Measurements from ENCODE around the gene GEMIN7.

DNA sequence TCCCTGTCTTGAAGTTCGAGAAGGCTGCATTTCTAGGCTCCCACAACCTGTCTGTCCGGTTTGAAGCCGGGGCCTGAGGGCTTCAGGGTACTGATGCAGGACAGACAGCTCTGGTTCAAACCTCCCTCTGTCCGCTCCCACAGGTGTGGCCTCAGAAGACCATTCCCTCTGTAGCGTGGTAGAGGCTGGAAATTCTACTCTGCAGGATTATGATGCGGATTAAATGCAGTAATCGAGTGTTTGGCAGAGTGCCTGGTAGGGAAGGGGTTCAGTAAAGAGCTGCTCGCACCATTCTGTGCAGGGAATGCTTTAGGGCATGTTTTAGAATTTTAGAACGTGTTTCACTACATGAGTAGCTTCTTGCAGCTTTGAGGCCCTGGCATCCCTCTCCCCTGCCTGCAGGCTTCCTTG, 44.4 kb downstream of the GEMIN7 start:
- TF ChIP-seq CTCF (IDR thresholded peaks at IDR 0.05; ENCODE audit: poor library complexity) (no peak), EZH2 (IDR thresholded peaks at IDR 0.05; ENCODE audit: borderline replicate concordance) (no peak), EZH2phosphoT487 (IDR thresholded peaks at IDR 0.05; ENCODE audit: low read depth, severe bottlenecking, unreplicated experiment) (no peak)
